Measurements from ENCODE around the gene DUSP19.
A peak's percentile ranks its signal among the peaks of the same experiment; 100 is the strongest.

Gene DUSP19

GRCh38 chr2:183068561-183068960, 10.0 kb upstream of the DUSP19 start:
- DNase-seq (ENCODE audit: low spot score) = no peak

- DNase-seq (ENCODE audit: low spot score) = no peak
Measured at GRCh38 chr2:183069174-183069573, 9.4 kb upstream of the DUSP19 start.

GRCh38 chr2:183070942-183071844, 7.4 kb upstream of the DUSP19 start:
- DNase-seq (ENCODE audit: low spot score) = peak; percentile 62

- DNase-seq (ENCODE audit: low spot score) = no peak
Measured at GRCh38 chr2:183072177-183072576, 6.4 kb upstream of the DUSP19 start.

- DNase-seq (ENCODE audit: low spot score) = no peak
Measured at GRCh38 chr2:183078163-183078463, 434 bp upstream of the DUSP19 start.

GRCh38 chr2:183079139-183079775, 710 bp downstream of the DUSP19 start:
- DNase-seq (ENCODE audit: low spot score) = peak; percentile 35

- peak; percentile 32 for DNase-seq (ENCODE audit: low spot score)
Measured at GRCh38 chr2:183081911-183082310, 3.4 kb downstream of the DUSP19 start.

- no peak for DNase-seq (ENCODE audit: low spot score)
Measured at GRCh38 chr2:183088061-183088460, 9.5 kb downstream of the DUSP19 start.

- DNase-seq (ENCODE audit: low spot score) = no peak
Measured at GRCh38 chr2:183089192-183089851, 10.8 kb downstream of the DUSP19 start.

- no peak for DNase-seq (ENCODE audit: low spot score)
Measured at GRCh38 chr2:183091318-183091953, 12.9 kb downstream of the DUSP19 start.

GRCh38 chr2:183091954-183092345, 13.4 kb downstream of the DUSP19 start:
- no peak for DNase-seq (ENCODE audit: low spot score)

- peak; percentile 38 for DNase-seq (ENCODE audit: low spot score)
Measured at GRCh38 chr2:183093857-183094657, 15.5 kb downstream of the DUSP19 start.

- no peak for DNase-seq (ENCODE audit: low spot score)
Measured at GRCh38 chr2:183105402-183106134, 27.0 kb downstream of the DUSP19 start.

- no peak for DNase-seq (ENCODE audit: low spot score)
Measured at GRCh38 chr2:183112577-183112976, 34.0 kb downstream of the DUSP19 start.

- DNase-seq (ENCODE audit: low spot score) = no peak
Measured at GRCh38 chr2:183113630-183114029, 35.1 kb downstream of the DUSP19 start.

GRCh38 chr2:183117226-183117625, 38.7 kb downstream of the DUSP19 start:
- no peak for DNase-seq (ENCODE audit: low spot score)

GRCh38 chr2:183123117-183123958, 44.8 kb downstream of the DUSP19 start:
- no peak for DNase-seq (ENCODE audit: low spot score)

GRCh38 chr2:183123959-183124221, 45.3 kb downstream of the DUSP19 start:
- DNase-seq (ENCODE audit: low spot score) = no peak

- DNase-seq (ENCODE audit: low spot score) = peak; percentile 90
Measured at GRCh38 chr2:183124222-183124956, 45.8 kb downstream of the DUSP19 start, which contains the start of gene NUP35. Gene NUP35 (plus strand): TSS chr2:183124443. CDS start chr2:183124458, 15 bp downstream.

GRCh38 chr2:183124957-183125255, 46.4 kb downstream of the DUSP19 start:
- DNase-seq (ENCODE audit: low spot score) = no peak
